ENCODE results near the gene EHMT2.
"Not testable (repeated sequence)": the region's sequence is repeated elsewhere in the genome, so short reads cannot be mapped to it uniquely, and the experiment has no call there.

EHMT2 gene

GRCh38 chr6:31869343-31869742 lies 28.2 kb downstream of the EHMT2 start:
- no peak for DNase-seq

GRCh38 chr6:31868658-31868971 lies 28.9 kb downstream of the EHMT2 start:
- DNase-seq = not testable (repeated sequence)

- DNase-seq = no peak
Observed at GRCh38 chr6:31865205-31866118, 32.0 kb downstream of the EHMT2 start.

GRCh38 chr6:31864818-31865204 lies 32.7 kb downstream of the EHMT2 start:
- DNase-seq = no peak

GRCh38 chr6:31864123-31864562 lies 33.4 kb downstream of the EHMT2 start:
- DNase-seq = not testable (repeated sequence)

GRCh38 chr6:31862344-31863235 lies 34.9 kb downstream of the EHMT2 start, which contains the start of gene NEU1:
Gene NEU1 (minus strand): TSS chr6:31862821. CDS start chr6:31862776, 45 bp downstream.
- DNase-seq = peak; percentile 100

- no peak for DNase-seq
Observed at GRCh38 chr6:31861919-31862343, 35.6 kb downstream of the EHMT2 start.

- DNase-seq = no peak
Observed at GRCh38 chr6:31861150-31861549, 36.3 kb downstream of the EHMT2 start.

- no peak for DNase-seq
Observed at GRCh38 chr6:31860349-31860748, 37.1 kb downstream of the EHMT2 start.

- DNase-seq = no peak
Observed at GRCh38 chr6:31859923-31860322, 37.6 kb downstream of the EHMT2 start.

GRCh38 chr6:31858707-31859106 lies 38.8 kb downstream of the EHMT2 start:
- no peak for DNase-seq

- DNase-seq = not testable (repeated sequence)
Observed at GRCh38 chr6:31857774-31858173, 39.7 kb downstream of the EHMT2 start.

- DNase-seq = not testable (repeated sequence)
Observed at GRCh38 chr6:31851980-31852718, 45.3 kb downstream of the EHMT2 start.

GRCh38 chr6:31851485-31851832 lies 46.0 kb downstream of the EHMT2 start:
- no peak for DNase-seq

GRCh38 chr6:31850765-31851484 lies 46.6 kb downstream of the EHMT2 start:
- DNase-seq = no peak

GRCh38 chr6:31847276-31847978 lies 50.1 kb downstream of the EHMT2 start:
- DNase-seq = no peak

- no peak for DNase-seq
Observed at GRCh38 chr6:31844507-31844906, 53.0 kb downstream of the EHMT2 start.

GRCh38 chr6:31842053-31842452 lies 55.4 kb downstream of the EHMT2 start:
- DNase-seq = no peak

GRCh38 chr6:31839779-31840126 lies 57.7 kb downstream of the EHMT2 start:
- not testable (repeated sequence) for DNase-seq

- no peak for DNase-seq
Observed at GRCh38 chr6:31838968-31839367, 58.5 kb downstream of the EHMT2 start.

GRCh38 chr6:31838114-31838553 lies 59.4 kb downstream of the EHMT2 start:
- not testable (repeated sequence) for DNase-seq

All from fibroblast of skin of scalp (primary cell).